AG10803 (cell line): Measurements from ENCODE around the gene SMYD2.

Experiments used
- DNase-seq: peaks from one replicate; pipeline ENCODE4 v3.0.0; 2010; ENCODE audit warnings: low read depth
- H3K4me3 ChIP-seq: 2 replicates; pipeline ENCODE4 v1.5.1; 2011; ENCODE audit warnings: mild to moderate bottlenecking, low read length, control low read depth
- CTCF ChIP-seq: conservative IDR thresholded peaks from 2 replicates; pipeline ENCODE4 v1.5.1; 2011; ENCODE audit warnings: mild to moderate bottlenecking, low read length, control low read depth, inconsistent platforms

Gene SMYD2

GRCh38 chr1:214362188-214362882 is 81.4 kb downstream of the SMYD2 start:
- DNase-seq: peak; percentile 77
- H3K4me3 ChIP-seq: no peak overlapping the region
- no peak for TF ChIP-seq CTCF

DNA sequence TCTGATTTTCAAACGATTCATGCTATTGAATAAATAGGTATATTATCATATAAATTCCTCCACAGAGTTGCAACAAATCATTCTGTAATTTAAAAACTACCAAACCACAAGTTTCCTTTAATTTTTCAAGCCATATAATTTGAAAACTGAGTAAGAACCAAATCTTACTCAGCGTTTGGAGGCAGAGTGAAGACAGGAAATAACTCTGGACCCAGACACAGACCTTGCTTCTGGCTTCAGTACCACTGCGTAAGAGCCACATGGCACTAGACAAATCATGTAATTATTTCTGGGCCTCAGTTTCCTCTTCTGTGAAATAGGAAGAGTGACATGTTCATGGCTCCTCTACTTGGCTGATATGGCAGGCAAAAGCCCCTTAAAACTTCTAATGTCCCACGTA is 82.4 kb downstream of the SMYD2 start:
- TF ChIP-seq CTCF: no peak
- DNase-seq: peak; percentile 39
- H3K4me3 ChIP-seq: no peak overlapping the region

DNA sequence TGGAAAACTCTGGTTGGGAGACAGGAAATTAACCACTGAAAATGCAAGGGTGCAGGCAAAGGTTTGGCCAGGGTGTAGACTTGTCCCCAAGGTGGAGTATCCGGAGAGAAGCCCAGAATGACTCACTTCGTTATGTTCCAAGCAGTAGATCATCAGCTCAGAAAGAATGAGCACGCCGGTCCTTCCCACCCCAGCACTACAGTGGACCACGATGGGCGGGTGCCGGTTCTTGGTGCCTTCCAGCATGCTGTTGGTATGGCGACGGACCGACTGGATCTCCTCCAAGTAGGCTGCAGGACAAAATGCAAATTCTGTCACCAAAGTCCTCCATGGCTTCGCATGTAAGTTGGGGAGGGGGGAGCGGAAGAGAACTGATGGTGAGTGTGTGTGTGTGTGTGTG is 83.4 kb downstream of the SMYD2 start:
- H3K4me3 ChIP-seq: no peak overlapping the region
- no peak for TF ChIP-seq CTCF
- DNase-seq: peak; percentile 49

DNA sequence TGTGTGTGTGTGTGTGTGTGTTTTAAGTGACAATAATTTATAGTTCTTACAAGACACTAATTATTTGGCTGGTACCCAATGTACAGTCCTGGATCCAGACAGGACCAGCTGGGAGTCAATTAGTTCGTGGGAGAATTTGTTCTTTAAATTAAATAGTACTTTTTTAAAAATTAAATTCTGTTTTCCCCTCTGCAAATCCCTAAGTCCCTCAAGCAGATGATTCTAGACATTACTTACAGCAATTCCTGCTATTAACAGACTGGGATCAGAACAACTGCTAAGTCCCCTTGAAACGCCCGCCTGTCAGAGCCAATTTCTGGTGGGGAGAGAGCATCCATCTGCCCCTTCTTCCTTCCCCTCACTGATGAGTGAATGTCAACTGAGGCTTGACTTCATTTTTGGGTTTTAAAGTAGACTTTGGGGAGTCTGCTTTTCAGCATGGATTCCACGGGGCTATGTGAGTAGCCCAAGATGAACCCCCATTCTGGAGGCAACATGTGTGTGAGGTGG is 83.9 kb downstream of the SMYD2 start:
- no peak for TF ChIP-seq CTCF
- DNase-seq: no peak
- H3K4me3 ChIP-seq: no peak overlapping the region

DNA sequence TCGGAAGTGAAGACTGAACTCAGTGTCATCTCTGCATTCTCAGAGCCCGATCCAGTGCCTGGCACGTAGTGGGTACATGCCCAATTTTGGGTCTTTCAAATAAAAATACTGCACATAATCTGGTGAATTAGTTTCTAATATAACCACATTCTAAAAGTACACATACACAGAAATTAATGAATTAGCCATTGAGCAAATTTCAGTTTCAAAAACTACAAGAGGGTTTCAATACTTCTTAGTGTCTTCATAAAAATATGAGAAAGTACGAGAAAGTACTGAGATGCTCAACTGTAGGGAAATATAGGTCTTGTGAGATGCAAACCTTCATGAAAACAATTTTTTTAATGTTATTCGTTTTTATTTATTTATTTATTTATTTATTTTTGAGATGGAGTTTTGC is 86.9 kb downstream of the SMYD2 start:
- DNase-seq: no peak
- no peak for TF ChIP-seq CTCF
- no peak overlapping the region for H3K4me3 ChIP-seq

DNA sequence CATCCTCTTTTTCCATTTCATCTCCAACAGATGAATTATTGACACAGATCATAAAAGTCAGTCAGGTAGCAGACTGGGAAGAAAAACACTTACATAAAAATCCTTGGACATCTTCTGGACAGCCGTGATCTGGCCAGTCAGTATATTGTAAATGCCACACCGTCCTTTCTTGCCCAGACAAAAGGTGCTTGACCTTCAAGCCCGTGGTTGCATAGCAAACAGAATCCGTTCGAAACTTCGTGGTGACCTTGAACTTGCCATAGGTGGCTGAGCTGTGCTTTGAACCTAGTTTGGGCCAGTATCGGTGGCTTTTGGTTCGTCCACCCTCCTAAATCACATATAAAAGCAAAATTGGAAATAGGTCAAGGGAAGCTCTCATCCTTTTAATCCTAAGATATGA is 88.4 kb downstream of the SMYD2 start:
- TF ChIP-seq CTCF: no peak
- no peak for DNase-seq
- no peak overlapping the region for H3K4me3 ChIP-seq

- TF ChIP-seq CTCF: no peak
- no peak overlapping the region for H3K4me3 ChIP-seq
- no peak for DNase-seq
Measured at GRCh38 chr1:214370615-214371014, 89.7 kb downstream of the SMYD2 start.
